Trophoblast cell (in vitro differentiated cells and primary cell): ENCODE measurements around the gene SERPINB12.

ENCODE experiments used
- DNase-seq, 2 donors: peaks; one replicate each; pipeline ENCODE4 v3.0.0-alpha.2; 2016
- H2AFZ ChIP-seq: 2 replicates; pipeline ENCODE4 v1.6.1; 2013; ENCODE audit warnings: low read length, moderate library complexity, mild to moderate bottlenecking; ENCODE audit not compliant: insufficient read depth, poor library complexity
- H2AK5ac ChIP-seq: 2 replicates; pipeline ENCODE4 v1.6.1; 2013; ENCODE audit warnings: mild to moderate bottlenecking, low read length
- H2BK120ac ChIP-seq: 2 replicates; pipeline ENCODE4 v1.6.1; 2013; ENCODE audit warnings: low read length, mild to moderate bottlenecking, moderate library complexity; ENCODE audit not compliant: insufficient read depth, poor library complexity
- H2BK12ac ChIP-seq: 2 replicates; pipeline ENCODE4 v1.6.1; 2013; ENCODE audit warnings: mild to moderate bottlenecking, low read length, moderate library complexity
- H2BK5ac ChIP-seq: 2 replicates; pipeline ENCODE4 v1.6.1; 2013; ENCODE audit warnings: low read length, low read depth, moderate library complexity, mild to moderate bottlenecking; ENCODE audit not compliant: poor library complexity
- H3K14ac ChIP-seq: 2 replicates; pipeline ENCODE4 v1.6.1; 2013; ENCODE audit warnings: mild to moderate bottlenecking, low read length
- H3K18ac ChIP-seq: 2 replicates; pipeline ENCODE4 v1.6.1; 2013; ENCODE audit warnings: mild to moderate bottlenecking, low read length
- H3K23ac ChIP-seq: 2 replicates; pipeline ENCODE4 v1.6.1; 2013; ENCODE audit warnings: low read length
- H3K27ac ChIP-seq: 2 replicates; pipeline ENCODE4 v1.5.1; 2013; ENCODE audit warnings: low read depth, mild to moderate bottlenecking, inconsistent platforms, low read length, moderate library complexity
- H3K27me3 ChIP-seq: 2 replicates; pipeline ENCODE4 v1.6.1; 2013; ENCODE audit warnings: inconsistent platforms, mild to moderate bottlenecking, low read length, moderate library complexity; ENCODE audit not compliant: insufficient read depth
- H3K36me3 ChIP-seq, 2 experiments: 1 replicate in 1 of 2; 2 replicates in 1 of 2; pipeline ENCODE4 v1.6.1; 2013; ENCODE audit warnings: low read length in 2 of 2, mild to moderate bottlenecking in 2 of 2, moderate library complexity in 1 of 2; ENCODE audit not compliant: insufficient read depth in 2 of 2, control insufficient read depth in 1 of 2
- H3K4ac ChIP-seq: 2 replicates; pipeline ENCODE4 v1.6.1; 2013; ENCODE audit warnings: low read depth, mild to moderate bottlenecking, low read length, moderate library complexity
- H3K4me1 ChIP-seq, 2 experiments: 1 replicate in 1 of 2; 2 replicates in 1 of 2; pipeline ENCODE4 v1.6.1; 2013; ENCODE audit warnings: low read length in 2 of 2, mild to moderate bottlenecking in 2 of 2, moderate library complexity in 1 of 2; ENCODE audit not compliant: insufficient read depth in 2 of 2, control insufficient read depth in 1 of 2
- H3K4me2 ChIP-seq: 2 replicates; pipeline ENCODE4 v1.6.1; 2013; ENCODE audit warnings: inconsistent platforms, mild to moderate bottlenecking, low read length, moderate library complexity
- H3K4me3 ChIP-seq: 2 replicates; pipeline ENCODE4 v1.5.1; 2013; ENCODE audit warnings: mild to moderate bottlenecking, low read depth, low read length, inconsistent platforms
- H3K79me1 ChIP-seq: one replicate; pipeline ENCODE4 v1.6.1; 2013; ENCODE audit warnings: low read length
- H3K79me2 ChIP-seq: 2 replicates; pipeline ENCODE4 v1.6.1; 2013; ENCODE audit warnings: low read length, mild to moderate bottlenecking; ENCODE audit not compliant: control insufficient read depth, insufficient read depth, poor library complexity
- H3K9ac ChIP-seq: 2 replicates; pipeline ENCODE4 v1.6.1; 2013; ENCODE audit warnings: mild to moderate bottlenecking, low read length
- H3K9me3 ChIP-seq: 2 replicates; pipeline ENCODE4 v1.6.1; 2013; ENCODE audit warnings: low read depth, mild to moderate bottlenecking, control low read depth, inconsistent platforms, low read length; ENCODE audit not compliant: insufficient read depth
- H4K12ac ChIP-seq: 2 replicates; pipeline ENCODE4 v1.6.1; 2013; ENCODE audit warnings: low read depth, mild to moderate bottlenecking, low read length, moderate library complexity
- H4K8ac ChIP-seq: 2 replicates; pipeline ENCODE4 v1.6.1; 2013; ENCODE audit warnings: low read depth, mild to moderate bottlenecking, low read length, moderate library complexity
- H4K91ac ChIP-seq: one replicate; pipeline ENCODE4 v1.6.1; 2013; ENCODE audit warnings: low read depth, mild to moderate bottlenecking, low read length, moderate library complexity
- WGBS: extraction: QIAGEN DNeasy Blood & Tissue Kit; methylation state at CpG from one replicate; pipeline ENCODE4 v1.1.7; 2013; ENCODE audit warnings: missing lambda C conversion rate; ENCODE audit not compliant: insufficient read length, insufficient coverage; ENCODE audit errors: extremely low coverage; 5-methylcytosine and 5-hydroxymethylcytosine counted together

The SERPINB12 gene

GRCh38 chr18:63603772-63604171 is 61.6 kb downstream of the SERPINB12 start:
- H3K4me1 ChIP-seq = peaks cover 0 to 2% of the 10 kb centered on the region in 2 experiments
- no peak overlapping the region for H3K23ac ChIP-seq
- no peak overlapping the region for H3K18ac ChIP-seq
- no peak overlapping the region for H3K4ac ChIP-seq
- no peak overlapping the region for H2AK5ac ChIP-seq
- no peaks in the 10 kb centered on the region for H3K9me3 ChIP-seq
- H2BK120ac ChIP-seq = no peak overlapping the region
- H3K36me3 ChIP-seq = no peaks in the 10 kb centered on the region
- no peak overlapping the region for H2BK5ac ChIP-seq
- DNase-seq = peak in 1 of 2 donors; percentile 34
- no peak overlapping the region for H3K9ac ChIP-seq
- no peak overlapping the region for H4K8ac ChIP-seq
- H3K4me3 ChIP-seq = no peak overlapping the region
- no peak overlapping the region for H4K91ac ChIP-seq
- H3K4me2 ChIP-seq = no peak overlapping the region
- H2AFZ ChIP-seq = no peak overlapping the region
- H3K79me1 ChIP-seq = no peaks in the 10 kb centered on the region
- no peak overlapping the region for H3K27ac ChIP-seq
- H3K27me3 ChIP-seq = no peaks in the 10 kb centered on the region
- WGBS = no CpG with 5 or more reads among the region's 1 CpG
- H4K12ac ChIP-seq = no peak overlapping the region
- no peak overlapping the region for H3K14ac ChIP-seq
- no peaks in the 10 kb centered on the region for H3K79me2 ChIP-seq
- no peak overlapping the region for H2BK12ac ChIP-seq

DNA sequence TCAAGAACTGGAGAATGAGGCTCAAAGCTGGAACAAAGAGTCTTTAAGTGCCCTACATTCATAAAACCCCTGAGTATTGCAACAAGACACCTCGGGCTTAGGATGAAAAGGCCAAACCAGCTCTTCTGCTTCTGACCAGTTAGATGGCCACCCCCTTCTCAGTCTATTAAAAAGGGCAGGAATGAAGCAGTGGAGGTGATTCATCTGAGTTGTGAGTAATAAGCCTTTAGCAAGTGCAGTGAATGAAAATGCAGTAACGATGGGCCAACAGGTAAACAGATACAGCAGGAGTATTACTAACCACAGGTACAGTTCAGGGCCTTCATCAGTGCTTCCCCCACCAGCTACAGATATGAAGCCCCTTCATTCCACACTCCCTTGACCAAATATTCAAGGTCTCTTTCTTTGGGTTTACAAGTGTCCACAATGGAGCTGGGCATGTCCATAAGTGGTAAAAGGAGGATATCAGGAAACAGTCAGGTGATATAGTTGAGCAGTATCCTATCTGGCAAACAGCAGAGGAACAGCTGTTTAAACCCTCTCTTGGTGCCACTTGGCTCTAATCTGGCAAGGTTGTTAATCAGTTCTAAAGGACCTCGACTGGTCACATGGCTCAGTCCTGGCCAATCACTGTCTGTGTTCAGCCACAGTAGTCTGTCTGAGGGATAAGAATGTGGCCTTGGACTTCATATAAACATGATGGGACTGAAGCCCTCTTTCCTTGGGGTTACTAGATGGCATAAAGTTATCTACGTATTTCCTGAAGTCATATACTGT is 62.8 kb downstream of the SERPINB12 start:
- H4K91ac ChIP-seq = no peak overlapping the region
- no peak overlapping the region for H3K18ac ChIP-seq
- no peak overlapping the region for H3K23ac ChIP-seq
- H4K8ac ChIP-seq = no peak overlapping the region
- no peak overlapping the region for H2BK120ac ChIP-seq
- no peak overlapping the region for H3K14ac ChIP-seq
- WGBS = no CpG with 5 or more reads among the region's 4 CpGs
- no peaks in the 10 kb centered on the region for H3K79me2 ChIP-seq
- peak; percentile 86 to 93 for DNase-seq
- H3K9me3 ChIP-seq = no peaks in the 10 kb centered on the region
- no peak overlapping the region for H3K27ac ChIP-seq
- no peak overlapping the region for H3K9ac ChIP-seq
- no peak overlapping the region for H3K4me2 ChIP-seq
- no peak overlapping the region for H3K4ac ChIP-seq
- H2AK5ac ChIP-seq = no peak overlapping the region
- H2BK12ac ChIP-seq = no peak overlapping the region
- H3K4me1 ChIP-seq = peaks cover 0 to 2% of the 10 kb centered on the region in 2 experiments
- no peak overlapping the region for H2BK5ac ChIP-seq
- no peaks in the 10 kb centered on the region for H3K27me3 ChIP-seq
- no peaks in the 10 kb centered on the region for H3K79me1 ChIP-seq
- H4K12ac ChIP-seq = no peak overlapping the region
- no peak overlapping the region for H2AFZ ChIP-seq
- H3K36me3 ChIP-seq = no peaks in the 10 kb centered on the region
- H3K4me3 ChIP-seq = no peak overlapping the region

DNA sequence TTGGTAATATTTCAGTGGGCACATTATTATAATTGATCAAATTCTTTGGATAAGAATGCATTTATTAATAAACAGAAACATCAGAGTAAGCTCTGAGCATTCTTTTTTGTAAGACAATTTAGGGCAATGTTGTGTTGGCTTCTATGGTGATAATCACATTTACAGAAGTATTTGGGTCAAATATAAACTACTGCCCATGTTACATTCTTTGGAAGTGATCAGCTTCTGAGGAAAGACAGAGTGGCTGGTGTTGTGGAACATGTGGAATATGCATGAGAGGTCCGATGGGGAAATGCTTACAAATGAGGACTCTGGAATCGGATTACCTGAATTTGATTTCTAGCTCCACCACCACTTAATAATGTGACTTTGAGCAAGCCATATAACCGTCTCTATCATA is 64.4 kb downstream of the SERPINB12 start:
- DNase-seq = peak; percentile 52 to 90
- H3K79me1 ChIP-seq = no peaks in the 10 kb centered on the region
- H3K27me3 ChIP-seq = no peaks in the 10 kb centered on the region
- no peak overlapping the region for H2AFZ ChIP-seq
- no peak overlapping the region for H2BK5ac ChIP-seq
- no peak overlapping the region for H2BK12ac ChIP-seq
- no peak overlapping the region for H3K4ac ChIP-seq
- H3K14ac ChIP-seq = no peak overlapping the region
- H3K79me2 ChIP-seq = no peaks in the 10 kb centered on the region
- H4K91ac ChIP-seq = no peak overlapping the region
- H3K4me2 ChIP-seq = no peak overlapping the region
- peaks cover 0 to 2% of the 10 kb centered on the region in 2 experiments for H3K4me1 ChIP-seq
- H3K9ac ChIP-seq = no peak overlapping the region
- H2AK5ac ChIP-seq = no peak overlapping the region
- H2BK120ac ChIP-seq = no peak overlapping the region
- no CpG with 5 or more reads among the region's 3 CpGs for WGBS
- no peak overlapping the region for H3K4me3 ChIP-seq
- no peak overlapping the region for H3K23ac ChIP-seq
- no peak overlapping the region for H3K18ac ChIP-seq
- no peaks in the 10 kb centered on the region for H3K36me3 ChIP-seq
- no peak overlapping the region for H4K8ac ChIP-seq
- no peak overlapping the region for H4K12ac ChIP-seq
- no peak overlapping the region for H3K27ac ChIP-seq
- no peaks in the 10 kb centered on the region for H3K9me3 ChIP-seq

GRCh38 chr18:63613420-63613819 is 71.3 kb downstream of the SERPINB12 start:
- no peak overlapping the region for H3K23ac ChIP-seq
- H2BK5ac ChIP-seq = no peak overlapping the region
- no peak overlapping the region for H2BK12ac ChIP-seq
- no peak for DNase-seq
- H3K14ac ChIP-seq = no peak overlapping the region
- no peak overlapping the region for H3K27ac ChIP-seq
- H3K18ac ChIP-seq = no peak overlapping the region
- H3K9ac ChIP-seq = no peak overlapping the region
- no peak overlapping the region for H2AK5ac ChIP-seq
- H3K36me3 ChIP-seq = no peaks in the 10 kb centered on the region
- no peak overlapping the region for H2AFZ ChIP-seq
- no peaks in the 10 kb centered on the region for H3K4me1 ChIP-seq
- WGBS = no CpG with 5 or more reads among the region's 4 CpGs
- no peak overlapping the region for H2BK120ac ChIP-seq
- H3K4me2 ChIP-seq = no peak overlapping the region
- H3K79me2 ChIP-seq = no peaks in the 10 kb centered on the region
- H3K4ac ChIP-seq = no peak overlapping the region
- no peak overlapping the region for H4K12ac ChIP-seq
- H3K9me3 ChIP-seq = no peaks in the 10 kb centered on the region
- no peaks in the 10 kb centered on the region for H3K79me1 ChIP-seq
- H3K4me3 ChIP-seq = no peak overlapping the region
- H4K8ac ChIP-seq = no peak overlapping the region
- no peak overlapping the region for H4K91ac ChIP-seq
- H3K27me3 ChIP-seq = no peaks in the 10 kb centered on the region
